LHCN-M2 (cell line): ENCODE data around the gene PEF1. TPM values are rescaled to one million over a fixed set of nuclear protein-coding genes. Genes with fewer than 3 reads are reported as not detected.

ENCODE experiments used
- DNase-seq: peaks from one replicate; pipeline ENCODE4 v3.0.0-alpha.2; 2012; ENCODE audit warnings: low read depth
- total RNA-seq: library from RNA; depleted of rRNA; stranded (reverse); fragments of >200 nt; gene quantifications from 2 replicates; pipeline ENCODE4 v1.2.3, GENCODE V29; 2014

Gene PEF1
- total RNA-seq, 1 experiment from 2014 or later = 78.3 TPM

DNA sequence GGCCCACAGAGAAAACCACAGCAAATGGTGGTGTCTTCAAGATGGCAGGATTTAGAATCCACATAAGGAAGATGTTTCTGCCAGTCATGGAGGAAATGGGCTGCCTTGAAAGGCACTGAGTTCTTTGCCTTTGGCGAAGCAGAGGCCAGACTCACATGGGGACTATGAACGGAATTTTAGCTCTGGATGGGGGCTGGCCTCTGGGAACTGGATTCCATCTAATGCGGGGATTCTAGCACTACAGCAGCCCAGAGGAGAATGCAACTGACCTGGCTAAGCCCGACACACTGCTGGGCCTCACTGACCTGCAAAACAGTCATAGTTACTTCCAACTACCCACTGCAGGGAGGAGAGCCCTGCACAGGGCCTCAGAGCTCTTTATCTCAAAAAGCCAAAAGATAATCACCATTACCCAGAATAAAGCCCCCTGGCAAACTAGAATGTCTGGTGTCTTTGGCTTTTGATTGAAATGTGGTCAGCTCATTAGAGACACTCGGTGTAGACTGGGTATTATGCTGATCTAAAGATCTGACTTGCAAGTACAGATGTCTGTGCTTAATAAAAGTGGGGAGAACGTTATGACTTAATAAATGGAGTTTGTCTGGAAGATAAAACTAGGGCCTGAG is 15.6 kb downstream of the PEF1 start:
- DNase-seq = no peak

DNA sequence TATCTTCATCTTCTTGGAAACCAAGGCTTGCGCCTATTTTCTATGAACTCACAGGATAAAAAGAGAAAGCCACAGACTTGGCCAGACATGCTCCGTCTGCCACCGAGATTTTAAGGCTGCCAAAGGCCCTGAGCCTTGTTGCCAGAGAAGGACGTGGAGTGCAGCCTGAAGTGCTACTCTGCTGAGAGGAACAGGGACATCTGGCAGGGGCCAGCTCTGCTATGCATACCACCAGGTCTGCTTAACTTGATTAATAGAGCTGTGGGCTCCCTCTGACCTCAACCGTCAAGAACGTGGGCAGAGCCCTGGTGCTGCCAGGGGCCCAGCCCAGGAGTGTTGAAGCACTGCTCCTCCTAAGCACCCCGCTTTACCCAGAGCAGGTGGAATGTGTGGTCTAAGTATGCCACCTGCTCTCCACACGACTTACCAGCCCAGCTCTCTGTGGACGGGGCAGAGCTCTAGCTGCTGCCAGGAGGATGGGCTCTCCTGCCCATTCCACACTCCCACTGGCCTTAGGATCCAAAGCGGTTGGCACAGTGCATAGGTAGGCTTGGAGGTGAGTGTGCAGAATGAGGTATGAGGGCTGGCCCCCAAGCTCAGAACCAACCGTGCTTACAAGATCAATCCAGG is 16.6 kb downstream of the PEF1 start:
- DNase-seq = peak; percentile 17

DNA sequence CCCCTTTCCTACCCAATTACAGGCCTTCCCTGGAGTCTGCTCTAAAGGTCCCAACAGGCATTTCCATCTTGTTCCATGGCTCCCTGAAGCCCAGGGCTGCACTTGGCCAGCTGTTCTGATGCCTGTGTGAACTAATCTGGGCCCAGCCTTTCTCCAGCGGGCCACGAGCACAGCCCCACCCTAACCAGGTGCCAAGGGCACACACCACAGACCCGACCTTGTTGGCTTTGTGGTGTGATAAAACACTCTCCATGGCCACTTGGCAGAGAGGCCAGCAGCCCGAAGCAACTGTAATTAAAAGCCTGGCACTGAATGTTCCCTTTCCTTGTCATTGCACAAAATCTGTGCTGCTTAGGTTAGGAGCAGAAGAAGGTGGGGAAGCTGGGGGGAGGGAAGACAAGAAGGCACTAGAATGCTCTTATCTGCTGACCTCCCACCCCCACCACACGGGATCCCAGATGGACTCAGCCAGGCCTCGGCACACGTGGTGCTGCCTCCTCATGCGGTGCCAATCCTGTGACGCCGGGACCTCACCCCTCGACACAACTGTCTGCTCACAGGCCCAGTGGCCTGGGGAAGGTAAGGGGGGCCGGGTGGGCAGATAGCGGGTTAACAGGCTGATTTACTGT is 17.3 kb downstream of the PEF1 start:
- peak; percentile 68 for DNase-seq

DNA sequence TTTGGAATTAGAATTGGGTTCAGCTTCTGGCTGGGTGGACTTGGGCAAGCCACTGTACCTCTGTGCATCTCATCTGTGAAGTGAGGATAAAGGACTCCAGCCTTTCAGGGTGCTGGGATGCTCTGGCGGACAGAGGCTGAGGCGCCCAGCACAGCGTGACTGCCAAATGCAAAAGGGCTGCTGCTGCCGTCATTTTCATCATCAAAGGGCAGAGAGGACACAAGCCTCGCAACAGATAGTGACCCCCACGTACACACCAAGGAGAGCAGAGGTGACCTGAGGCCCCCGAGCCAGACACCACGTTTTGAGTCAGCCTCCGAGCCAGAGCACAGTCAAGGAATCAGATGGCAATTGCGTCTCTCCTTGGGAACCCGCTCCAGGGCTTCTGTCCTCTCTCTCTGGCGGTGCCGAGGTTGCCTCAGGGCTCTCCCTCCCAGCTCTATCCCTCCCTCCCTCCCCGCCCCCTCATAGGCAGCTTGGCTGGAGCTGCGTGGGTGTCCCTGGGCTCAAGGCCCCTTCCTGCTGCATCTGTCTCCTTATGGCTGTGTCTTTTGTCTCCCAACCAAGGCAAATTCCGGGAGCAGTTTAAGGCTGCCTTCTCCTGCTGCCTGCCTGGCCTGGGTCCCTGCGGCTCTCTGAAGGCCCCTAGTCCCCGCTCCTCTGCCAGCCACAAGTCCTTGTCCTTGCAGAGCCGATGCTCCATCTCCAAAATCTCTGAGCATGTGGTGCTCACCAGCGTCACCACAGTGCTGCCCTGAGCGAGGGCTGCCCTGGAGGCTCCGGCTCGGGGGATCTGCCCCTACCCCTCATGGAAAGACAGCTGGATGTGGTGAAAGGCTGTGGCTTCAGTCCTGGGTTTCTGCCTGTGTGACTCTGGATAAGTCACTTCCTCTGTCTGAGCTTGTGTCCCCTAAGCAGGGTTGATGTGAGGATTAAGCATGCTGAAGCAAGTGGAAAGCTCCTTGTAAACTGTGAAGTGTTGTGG is 18.2 kb downstream of the PEF1 start:
- peak; percentile 43 for DNase-seq

DNA sequence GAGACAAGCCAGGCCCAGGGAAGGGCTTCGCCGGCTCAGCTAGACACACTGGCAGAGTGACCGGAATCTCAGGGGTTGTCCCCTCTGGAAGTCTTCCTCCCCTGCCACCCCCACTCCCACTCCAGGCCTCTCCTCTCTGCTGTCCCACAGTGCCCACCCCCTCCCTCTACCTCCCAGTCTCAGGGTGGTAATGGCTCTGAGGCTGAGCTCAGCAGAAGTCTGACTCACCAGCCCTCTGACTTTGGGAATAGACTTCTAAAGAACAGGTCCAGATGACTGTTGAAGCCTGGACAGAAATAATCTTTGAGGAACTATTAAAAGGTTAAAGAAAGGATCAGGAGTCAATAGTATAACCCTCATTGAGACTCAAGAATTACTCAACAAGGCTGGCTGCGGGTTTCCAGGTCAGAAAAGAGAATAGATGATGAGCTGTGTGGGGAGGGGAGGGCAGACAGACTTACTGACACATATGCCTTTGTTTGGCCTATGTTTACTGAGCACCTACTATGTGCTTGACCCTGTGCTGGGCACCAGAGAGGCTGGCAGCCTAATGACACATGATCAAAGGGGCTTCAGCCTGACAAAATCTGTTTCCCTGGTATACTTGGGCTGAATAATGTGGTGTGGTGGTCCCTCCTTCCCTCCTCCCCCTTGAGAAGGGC is 19.0 kb downstream of the PEF1 start:
- DNase-seq = peak; percentile 60

DNA sequence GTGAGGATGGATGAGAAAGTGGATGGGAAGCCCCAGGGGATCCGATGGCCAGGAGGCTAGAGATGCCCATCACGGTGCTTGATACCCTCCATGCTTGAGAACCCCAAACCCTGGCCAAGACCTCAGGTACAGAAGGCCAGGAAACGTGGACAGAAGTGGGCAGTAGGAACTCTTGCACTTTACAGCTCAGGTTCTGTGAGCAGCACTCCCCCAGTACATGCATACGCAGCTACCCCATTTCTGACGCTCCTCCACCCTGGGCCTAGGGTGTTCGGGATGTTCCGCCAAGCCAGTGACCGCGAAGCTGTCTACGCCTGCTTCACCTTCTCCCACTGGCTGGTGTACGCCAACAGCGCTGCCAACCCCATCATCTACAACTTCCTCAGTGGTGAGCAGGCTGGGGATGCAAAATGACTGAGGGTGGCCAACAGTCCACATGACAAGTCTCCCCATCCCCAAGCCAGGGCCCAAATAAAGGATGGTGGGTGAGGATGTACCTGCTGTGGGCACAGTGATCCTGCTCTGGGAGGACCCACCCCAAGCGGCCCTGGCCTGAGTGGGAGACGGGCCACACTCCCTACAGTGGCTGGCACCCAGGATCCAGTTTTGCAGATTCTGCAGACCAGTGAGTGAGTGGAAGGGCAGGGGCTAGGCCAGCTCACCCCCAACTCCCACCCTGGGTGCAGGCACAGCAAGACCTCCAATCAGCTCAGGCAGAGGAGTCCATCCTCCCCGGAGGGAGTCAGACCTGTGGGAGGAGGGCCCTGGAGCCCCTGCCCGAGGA is 19.8 kb downstream of the PEF1 start:
- no peak for DNase-seq

DNA sequence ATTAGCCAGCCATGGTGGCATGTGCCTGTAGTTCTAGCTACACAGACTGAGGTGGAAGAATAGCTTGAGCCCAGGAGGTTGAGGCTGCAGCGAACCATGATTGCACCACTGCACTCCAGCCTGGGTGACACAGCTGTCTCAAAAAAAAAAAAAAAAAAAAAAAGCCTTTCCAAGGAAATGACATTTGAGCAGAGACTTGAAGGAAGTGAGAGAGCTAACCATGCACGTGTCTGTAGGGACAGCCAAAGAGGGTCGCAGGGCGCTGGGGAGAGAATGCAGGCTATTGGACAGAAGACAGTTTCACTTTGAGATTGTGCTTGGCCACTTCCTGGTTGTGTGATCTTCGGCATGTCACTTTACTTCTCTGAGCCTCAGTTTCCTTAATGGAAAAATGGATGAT is 20.4 kb downstream of the PEF1 start:
- DNase-seq = no peak

DNA sequence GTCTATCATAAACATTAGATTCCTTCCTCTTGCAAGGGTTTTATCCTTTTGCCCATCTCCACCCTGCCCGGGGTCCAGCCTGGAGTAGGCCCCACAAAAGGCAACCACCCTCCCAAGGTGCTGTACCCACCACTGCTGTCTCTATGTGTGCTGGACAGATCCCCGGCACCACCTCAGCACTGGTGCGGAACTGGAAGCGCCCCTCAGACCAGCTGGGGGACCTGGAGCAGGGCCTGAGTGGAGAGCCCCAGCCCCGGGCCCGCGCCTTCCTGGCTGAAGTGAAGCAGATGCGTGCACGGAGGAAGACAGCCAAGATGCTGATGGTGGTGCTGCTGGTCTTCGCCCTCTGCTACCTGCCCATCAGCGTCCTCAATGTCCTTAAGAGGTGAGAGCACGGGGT is 21.3 kb downstream of the PEF1 start:
- DNase-seq = no peak

DNA sequence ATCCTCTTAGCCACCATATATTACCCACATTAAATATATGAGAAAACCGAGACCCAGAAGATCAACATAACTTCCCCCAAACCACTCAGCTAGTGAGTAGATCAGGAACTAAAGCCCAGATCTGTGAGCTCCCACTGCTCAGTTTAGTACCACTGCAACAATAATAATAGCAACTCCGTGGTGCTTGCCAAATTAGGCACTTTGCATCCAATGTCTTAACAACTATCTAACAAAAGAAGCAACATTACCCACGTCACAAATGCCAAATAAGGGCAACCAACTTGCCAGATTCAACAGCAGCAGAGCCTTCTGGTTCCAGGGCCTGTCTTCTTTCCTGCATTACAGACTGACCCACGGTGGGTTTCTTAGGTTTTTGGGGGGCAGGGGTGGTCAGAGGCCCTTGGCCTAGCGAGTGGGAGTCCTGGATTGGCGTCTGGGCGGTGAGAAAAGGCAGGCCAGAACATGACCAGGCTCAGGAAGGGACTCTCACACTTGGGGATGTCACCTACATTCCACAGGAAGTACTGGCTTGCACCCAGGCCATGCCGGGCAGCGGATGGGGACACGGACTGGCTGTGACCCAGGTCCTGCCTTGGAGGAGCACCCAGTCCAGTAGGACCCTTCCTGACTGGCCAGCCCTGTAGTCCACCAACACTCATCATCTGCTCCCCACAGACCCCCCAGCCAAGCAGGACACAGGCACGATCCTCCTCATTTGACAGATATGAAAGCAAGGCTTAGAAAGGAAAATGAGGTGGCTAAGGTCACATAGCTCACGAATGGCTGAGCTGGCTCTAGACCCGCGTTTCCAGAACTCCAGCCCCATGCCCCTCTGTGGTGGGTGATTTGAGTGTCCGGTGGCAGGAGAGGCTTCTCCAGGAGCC is 22.6 kb downstream of the PEF1 start:
- no peak for DNase-seq

DNA sequence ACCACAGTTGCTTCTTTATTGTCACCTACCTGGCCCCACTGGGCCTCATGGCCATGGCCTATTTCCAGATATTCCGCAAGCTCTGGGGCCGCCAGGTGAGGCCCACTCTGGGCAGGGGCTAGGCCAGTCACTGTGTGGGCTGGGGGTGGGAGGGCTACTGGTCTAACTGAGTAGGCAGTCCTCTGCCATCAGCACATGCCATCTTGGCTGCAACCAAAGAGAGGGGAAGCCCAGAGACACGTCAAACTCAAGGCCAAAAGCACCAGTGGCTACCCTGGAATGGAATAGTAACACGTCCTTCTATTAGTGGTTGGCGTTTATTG is 23.2 kb downstream of the PEF1 start:
- no peak for DNase-seq

DNA sequence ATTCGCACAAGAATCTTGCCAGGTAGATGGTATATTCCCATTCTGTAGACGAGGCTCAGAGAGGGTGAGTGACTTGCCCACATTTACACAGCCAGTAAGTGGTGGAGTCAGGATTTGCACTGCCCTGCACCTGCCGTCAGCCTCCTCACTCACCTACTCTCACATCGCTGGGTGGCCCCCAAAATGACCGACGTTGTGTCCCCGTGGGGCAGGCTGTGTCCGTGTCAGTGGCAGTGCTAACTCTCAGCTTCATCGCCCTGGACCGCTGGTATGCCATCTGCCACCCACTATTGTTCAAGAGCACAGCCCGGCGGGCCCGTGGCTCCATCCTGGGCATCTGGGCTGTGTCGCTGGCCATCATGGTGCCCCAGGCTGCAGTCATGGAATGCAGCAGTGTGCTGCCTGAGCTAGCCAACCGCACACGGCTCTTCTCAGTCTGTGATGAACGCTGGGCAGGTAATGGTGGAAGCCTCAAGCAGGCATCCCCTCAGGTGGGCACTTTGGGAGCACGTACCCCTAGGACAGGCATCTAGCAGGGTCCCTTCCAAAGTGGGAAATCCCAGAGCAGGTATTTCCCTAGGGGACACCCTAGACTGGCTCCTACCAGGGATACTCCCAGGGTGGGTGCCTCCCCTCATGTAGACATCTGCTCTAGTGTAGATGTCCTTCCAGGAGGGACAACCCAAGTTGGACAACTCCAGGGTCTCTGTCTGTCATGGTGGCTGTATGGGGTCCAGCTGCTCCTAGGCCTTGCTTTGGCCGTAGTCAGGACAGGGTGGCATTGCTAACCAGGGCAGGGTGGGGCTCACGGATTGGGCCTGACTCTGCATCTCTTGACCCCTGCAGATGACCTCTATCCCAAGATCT is 23.8 kb downstream of the PEF1 start:
- no peak for DNase-seq

DNA sequence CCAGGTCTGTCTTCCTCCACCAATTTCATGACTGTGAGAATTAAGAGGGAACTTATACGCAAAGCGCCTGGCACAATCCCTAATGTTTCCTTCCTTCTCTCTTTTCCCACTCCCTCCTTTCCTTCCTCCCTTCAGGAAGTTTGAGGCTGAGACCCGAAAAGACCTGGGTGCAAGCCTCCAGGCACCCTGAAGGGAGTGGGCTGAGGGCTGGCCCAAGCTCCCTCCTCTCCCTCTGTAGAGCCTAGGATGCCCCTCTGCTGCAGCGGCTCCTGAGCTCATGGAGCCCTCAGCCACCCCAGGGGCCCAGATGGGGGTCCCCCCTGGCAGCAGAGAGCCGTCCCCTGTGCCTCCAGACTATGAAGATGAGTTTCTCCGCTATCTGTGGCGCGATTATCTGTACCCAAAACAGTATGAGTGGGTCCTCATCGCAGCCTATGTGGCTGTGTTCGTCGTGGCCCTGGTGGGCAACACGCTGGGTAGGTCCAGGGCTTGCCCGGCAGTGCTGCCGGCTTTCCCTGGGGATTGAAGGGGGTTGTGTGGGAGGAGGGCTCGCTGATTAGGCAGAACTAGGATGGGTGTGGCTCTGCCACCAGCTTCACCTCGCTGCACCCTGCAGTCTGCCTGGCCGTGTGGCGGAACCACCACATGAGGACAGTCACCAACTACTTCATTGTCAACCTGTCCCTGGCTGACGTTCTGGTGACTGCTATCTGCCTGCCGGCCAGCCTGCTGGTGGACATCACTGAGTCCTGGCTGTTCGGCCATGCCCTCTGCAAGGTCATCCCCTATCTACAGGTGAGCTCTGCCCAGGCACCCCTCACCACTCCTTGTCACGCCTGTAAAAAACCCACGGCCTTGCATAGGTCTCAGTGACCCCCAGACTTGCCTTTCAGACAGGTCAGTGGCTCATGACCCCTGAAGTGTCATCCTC is 25.5 kb downstream of the PEF1 start:
- DNase-seq = no peak

DNA sequence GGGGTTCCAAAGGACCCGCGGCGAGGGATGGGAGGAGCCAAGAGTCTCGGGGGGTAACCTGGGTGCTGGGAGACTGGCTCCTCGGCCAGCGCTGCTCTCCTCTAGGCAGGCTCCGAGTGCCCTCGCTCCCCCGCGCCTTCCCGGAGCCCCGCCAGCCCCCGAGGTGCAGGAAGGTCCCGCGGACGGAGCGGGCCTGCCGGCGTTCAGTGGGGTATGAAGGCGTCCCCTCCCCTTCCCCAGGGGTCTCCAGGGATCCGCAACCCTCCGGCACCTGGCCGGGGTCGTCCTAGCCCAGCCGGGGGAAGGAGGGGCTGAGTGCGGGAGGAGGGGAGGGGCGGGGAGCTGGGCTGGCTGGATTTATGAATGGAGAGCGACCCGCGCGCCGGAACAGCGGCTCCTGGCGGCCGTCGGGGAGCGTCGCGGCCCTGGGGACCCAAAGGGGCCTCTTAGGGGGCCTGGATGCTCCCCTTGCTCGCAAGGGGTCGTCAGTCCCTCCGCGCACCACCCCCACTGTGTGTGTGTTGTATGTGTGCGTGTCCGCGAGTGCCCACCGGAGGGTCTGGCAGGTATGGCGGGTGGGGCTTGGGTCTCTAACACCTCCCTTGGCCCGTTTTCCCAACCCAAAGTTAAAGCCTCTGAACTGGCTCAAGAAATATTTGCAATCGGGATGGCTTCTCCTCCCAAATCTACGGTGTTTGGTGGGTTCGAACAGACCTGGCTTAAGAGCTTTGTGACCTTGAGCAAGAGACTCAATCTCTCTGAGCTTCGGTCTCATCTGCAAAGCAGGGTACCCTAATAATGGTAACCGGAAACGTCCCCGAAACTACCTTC is 26.5 kb downstream of the PEF1 start:
- DNase-seq = peak; percentile 11

DNA sequence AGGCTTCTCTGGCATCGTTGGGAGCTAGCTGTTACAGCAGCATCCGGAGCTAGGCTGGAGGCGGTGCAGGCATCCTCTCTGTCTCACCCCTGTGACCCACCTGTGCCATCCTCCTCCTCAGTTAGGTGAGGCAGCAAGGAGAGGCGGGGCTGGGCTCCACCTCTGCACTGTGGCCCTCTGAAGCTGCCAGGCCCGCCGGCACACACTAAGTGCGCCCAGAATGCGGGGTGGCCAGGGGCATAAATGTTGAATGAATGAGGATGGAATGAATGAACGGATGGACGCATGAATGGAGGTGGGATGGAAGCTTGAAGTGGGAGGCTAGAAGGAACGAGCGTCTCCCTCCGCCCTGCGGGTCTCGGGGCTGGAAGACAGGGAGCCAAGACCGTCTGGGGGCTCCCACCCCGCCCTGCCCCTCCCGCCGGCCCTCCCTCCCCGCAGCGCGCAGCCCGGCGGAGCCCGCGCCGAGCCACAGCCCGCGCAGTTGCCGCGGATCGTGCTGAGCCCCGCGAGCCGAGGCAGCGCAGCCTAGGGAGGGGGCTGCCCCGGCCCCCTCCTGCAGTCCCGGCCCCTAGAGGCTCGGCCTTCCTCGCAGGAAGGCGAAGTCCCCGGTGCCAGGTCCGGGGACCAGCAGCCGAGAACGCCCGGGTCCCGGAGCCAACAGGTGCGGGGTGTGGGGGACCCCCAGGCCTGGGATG is 27.3 kb downstream of the PEF1 start, which contains the start of gene HCRTR1:
Gene HCRTR1, plus strand, starts transcription at position 472 of the 698 bp plus-strand sequence. CDS start 1,504 bp downstream, outside the sequence.
- no peak for DNase-seq

DNA sequence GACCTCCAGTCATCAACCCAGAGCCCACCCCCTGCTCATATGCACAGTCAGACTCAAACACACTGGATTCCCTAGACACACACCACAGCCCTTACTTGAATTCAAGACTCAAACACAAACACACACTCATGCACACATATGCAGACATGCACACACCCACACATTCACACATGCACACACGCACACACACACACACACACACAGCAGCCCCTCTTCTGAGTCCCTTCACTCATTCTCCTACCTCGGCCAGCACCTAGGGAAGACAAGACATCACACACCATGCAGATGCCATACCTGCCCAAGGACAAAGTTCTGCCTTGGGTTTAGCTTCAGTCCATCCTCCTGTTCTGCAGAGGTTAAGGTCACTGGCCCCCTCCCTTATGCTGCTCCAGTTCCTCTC is 28.7 kb downstream of the PEF1 start:
- no peak for DNase-seq

DNA sequence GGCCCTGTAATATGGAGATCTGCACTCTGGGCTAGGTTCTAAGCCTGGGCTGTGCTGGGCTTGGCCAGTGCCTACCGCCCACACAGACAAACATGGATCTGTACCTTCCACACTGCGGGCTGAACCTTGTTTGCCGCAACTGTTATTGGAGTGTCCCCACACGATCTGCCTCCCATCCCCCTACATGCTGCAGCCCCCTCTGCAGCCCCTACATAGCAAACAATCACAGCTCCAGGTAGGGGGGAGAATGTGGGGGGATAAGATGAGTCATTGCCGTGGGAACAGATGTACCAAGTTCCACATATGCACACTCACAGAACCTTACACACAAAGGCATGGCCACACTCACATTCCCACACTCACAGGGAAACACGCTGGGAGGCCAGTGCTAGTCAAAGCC is 29.3 kb downstream of the PEF1 start:
- DNase-seq = no peak
